H1 (cell line): ENCODE data around the gene TSEN34. TPM values are rescaled to one million over a fixed set of nuclear protein-coding genes. Genes with fewer than 3 reads are reported as not detected.

ENCODE experiments used
- KDM1A ChIP-seq: fragments of 200-600, 300-600 bp; sonication (generic); IDR thresholded peaks from 2 replicates; pipeline ENCODE4 v1.7.1; 2016; ENCODE audit warnings: mild to moderate bottlenecking, low read length, borderline replicate concordance
- SIX5 ChIP-seq: IDR thresholded peaks from 2 replicates; pipeline ENCODE4 v1.6.1; 2011; ENCODE audit warnings: mild to moderate bottlenecking, low read depth, low read length
- TBP ChIP-seq: IDR thresholded peaks from 2 replicates; pipeline ENCODE4 v1.6.1; 2011; ENCODE audit warnings: low read depth, low read length, improper control_type of control experiment
- polyA plus RNA-seq, 7 experiments: library from polyadenylated mRNA; depleted of rRNA in 3 of 7; stranded (reverse) in 5 of 7; unstranded in 2 of 7; fragments of >200 nt in 5 of 7; fragments of 200-250 nt in 2 of 7; gene quantifications; 1 replicate in 5 of 7; 2 replicates in 1 of 7; 4 replicates in 1 of 7; pipeline versions ENCODE4 v1.2.1 to v1.2.3, GENCODE V29; 2011 to 2013; ENCODE audit warnings: missing spikeins in 2 of 7, mixed read lengths in 2 of 7
- total RNA-seq: library from RNA; stranded (reverse); fragmentation: NEBNext Ultra II Directional; extraction: Animal tissue kit (Norgen Biotek cat#: 25700); gene quantifications from 2 replicates; pipeline ENCODE4 v1.2.1, GENCODE V29; 2021
- TF ChIP-seq, protein P1 (sequence below): fragments of 300-600 bp; sonication (generic); IDR thresholded peaks from 2 replicates; pipeline ENCODE4 v1.7.1; 2012; ENCODE audit warnings: low read length, moderate library complexity, mild to moderate bottlenecking, inconsistent platforms; ENCODE audit not compliant: insufficient replicate concordance

Gene TSEN34
- total and polyA plus RNA-seq, 2 of the 8 experiments (the other 6 are each of a cell fraction or from before 2014, with no cell fraction given): 22.5 to 52.3 TPM

DNA sequence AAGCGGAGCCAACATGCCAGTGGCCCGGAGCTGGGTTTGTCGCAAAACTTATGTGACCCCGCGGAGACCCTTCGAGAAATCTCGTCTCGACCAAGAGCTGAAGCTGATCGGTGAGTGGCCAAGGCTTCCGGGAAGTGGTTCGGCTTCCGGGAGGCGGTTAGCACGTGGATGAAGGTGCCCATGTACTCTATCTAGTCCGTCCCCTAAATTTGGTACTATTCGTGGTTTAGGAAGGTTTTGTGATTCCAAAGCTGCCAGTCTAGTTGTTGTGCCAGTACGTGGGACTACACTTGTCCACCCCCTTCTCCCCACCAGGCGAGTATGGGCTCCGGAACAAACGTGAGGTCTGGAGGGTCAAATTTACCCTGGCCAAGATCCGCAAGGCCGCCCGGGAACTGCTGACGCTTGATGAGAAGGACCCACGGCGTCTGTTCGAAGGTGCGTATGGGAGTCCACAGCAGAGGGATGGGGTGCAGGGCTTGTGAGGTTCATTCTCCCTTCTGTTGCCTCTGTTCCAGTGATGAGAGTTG lies 10.1 kb downstream of the TSEN34 start (continued):
- TF ChIP-seq, protein P1, sequence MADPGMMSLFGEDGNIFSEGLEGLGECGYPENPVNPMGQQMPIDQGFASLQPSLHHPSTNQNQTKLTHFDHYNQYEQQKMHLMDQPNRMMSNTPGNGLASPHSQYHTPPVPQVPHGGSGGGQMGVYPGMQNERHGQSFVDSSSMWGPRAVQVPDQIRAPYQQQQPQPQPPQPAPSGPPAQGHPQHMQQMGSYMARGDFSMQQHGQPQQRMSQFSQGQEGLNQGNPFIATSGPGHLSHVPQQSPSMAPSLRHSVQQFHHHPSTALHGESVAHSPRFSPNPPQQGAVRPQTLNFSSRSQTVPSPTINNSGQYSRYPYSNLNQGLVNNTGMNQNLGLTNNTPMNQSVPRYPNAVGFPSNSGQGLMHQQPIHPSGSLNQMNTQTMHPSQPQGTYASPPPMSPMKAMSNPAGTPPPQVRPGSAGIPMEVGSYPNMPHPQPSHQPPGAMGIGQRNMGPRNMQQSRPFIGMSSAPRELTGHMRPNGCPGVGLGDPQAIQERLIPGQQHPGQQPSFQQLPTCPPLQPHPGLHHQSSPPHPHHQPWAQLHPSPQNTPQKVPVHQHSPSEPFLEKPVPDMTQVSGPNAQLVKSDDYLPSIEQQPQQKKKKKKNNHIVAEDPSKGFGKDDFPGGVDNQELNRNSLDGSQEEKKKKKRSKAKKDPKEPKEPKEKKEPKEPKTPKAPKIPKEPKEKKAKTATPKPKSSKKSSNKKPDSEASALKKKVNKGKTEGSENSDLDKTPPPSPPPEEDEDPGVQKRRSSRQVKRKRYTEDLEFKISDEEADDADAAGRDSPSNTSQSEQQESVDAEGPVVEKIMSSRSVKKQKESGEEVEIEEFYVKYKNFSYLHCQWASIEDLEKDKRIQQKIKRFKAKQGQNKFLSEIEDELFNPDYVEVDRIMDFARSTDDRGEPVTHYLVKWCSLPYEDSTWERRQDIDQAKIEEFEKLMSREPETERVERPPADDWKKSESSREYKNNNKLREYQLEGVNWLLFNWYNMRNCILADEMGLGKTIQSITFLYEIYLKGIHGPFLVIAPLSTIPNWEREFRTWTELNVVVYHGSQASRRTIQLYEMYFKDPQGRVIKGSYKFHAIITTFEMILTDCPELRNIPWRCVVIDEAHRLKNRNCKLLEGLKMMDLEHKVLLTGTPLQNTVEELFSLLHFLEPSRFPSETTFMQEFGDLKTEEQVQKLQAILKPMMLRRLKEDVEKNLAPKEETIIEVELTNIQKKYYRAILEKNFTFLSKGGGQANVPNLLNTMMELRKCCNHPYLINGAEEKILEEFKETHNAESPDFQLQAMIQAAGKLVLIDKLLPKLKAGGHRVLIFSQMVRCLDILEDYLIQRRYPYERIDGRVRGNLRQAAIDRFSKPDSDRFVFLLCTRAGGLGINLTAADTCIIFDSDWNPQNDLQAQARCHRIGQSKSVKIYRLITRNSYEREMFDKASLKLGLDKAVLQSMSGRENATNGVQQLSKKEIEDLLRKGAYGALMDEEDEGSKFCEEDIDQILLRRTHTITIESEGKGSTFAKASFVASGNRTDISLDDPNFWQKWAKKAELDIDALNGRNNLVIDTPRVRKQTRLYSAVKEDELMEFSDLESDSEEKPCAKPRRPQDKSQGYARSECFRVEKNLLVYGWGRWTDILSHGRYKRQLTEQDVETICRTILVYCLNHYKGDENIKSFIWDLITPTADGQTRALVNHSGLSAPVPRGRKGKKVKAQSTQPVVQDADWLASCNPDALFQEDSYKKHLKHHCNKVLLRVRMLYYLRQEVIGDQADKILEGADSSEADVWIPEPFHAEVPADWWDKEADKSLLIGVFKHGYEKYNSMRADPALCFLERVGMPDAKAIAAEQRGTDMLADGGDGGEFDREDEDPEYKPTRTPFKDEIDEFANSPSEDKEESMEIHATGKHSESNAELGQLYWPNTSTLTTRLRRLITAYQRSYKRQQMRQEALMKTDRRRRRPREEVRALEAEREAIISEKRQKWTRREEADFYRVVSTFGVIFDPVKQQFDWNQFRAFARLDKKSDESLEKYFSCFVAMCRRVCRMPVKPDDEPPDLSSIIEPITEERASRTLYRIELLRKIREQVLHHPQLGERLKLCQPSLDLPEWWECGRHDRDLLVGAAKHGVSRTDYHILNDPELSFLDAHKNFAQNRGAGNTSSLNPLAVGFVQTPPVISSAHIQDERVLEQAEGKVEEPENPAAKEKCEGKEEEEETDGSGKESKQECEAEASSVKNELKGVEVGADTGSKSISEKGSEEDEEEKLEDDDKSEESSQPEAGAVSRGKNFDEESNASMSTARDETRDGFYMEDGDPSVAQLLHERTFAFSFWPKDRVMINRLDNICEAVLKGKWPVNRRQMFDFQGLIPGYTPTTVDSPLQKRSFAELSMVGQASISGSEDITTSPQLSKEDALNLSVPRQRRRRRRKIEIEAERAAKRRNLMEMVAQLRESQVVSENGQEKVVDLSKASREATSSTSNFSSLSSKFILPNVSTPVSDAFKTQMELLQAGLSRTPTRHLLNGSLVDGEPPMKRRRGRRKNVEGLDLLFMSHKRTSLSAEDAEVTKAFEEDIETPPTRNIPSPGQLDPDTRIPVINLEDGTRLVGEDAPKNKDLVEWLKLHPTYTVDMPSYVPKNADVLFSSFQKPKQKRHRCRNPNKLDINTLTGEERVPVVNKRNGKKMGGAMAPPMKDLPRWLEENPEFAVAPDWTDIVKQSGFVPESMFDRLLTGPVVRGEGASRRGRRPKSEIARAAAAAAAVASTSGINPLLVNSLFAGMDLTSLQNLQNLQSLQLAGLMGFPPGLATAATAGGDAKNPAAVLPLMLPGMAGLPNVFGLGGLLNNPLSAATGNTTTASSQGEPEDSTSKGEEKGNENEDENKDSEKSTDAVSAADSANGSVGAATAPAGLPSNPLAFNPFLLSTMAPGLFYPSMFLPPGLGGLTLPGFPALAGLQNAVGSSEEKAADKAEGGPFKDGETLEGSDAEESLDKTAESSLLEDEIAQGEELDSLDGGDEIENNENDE: no peak
- TF ChIP-seq TBP (no peak), SIX5 (no peak), KDM1A (no peak)
